HepG2 (cell line): Measurements from ENCODE around the gene DHTKD1. TPM values are rescaled to one million over a fixed set of nuclear protein-coding genes. Genes with fewer than 3 reads are reported as not detected.

ENCODE experiments used
- CBFB ChIP-seq: sonication (generic); formaldehyde crosslinking; IDR thresholded peaks from 2 replicates; pipeline ENCODE4 v1.4.0; 2020; ENCODE audit warnings: missing genetic modification reagents
- GZF1 ChIP-seq: sonication (generic); formaldehyde crosslinking; IDR thresholded peaks from 2 replicates; pipeline ENCODE4 v1.5.1; 2020; ENCODE audit warnings: mild to moderate bottlenecking, missing genetic modification reagents
- HIVEP1 ChIP-seq: sonication (generic); formaldehyde crosslinking; IDR thresholded peaks from 2 replicates; pipeline ENCODE4 v1.4.0; 2020; ENCODE audit warnings: mild to moderate bottlenecking, missing genetic modification reagents
- ISL2 ChIP-seq: sonication (generic); formaldehyde crosslinking; IDR thresholded peaks from 2 replicates; pipeline ENCODE4 v1.5.0; 2020; ENCODE audit warnings: missing genetic modification reagents
- NBN ChIP-seq: fragments of 450-650 bp; conservative IDR thresholded peaks from 2 replicates; pipeline ENCODE4 v1.6.1; 2017
- RBFOX2 ChIP-seq: fragments of 200-400 bp; formaldehyde crosslinking; IDR thresholded peaks from 2 replicates; pipeline ENCODE4 v1.6.1; 2017; ENCODE audit warnings: low read depth, mild to moderate bottlenecking, low read length
- RELA ChIP-seq: sonication (generic); formaldehyde crosslinking; IDR thresholded peaks from 2 replicates; pipeline ENCODE4 v1.4.0; 2020; ENCODE audit warnings: missing genetic modification reagents
- U2AF1 ChIP-seq: fragments of 200-400 bp; formaldehyde crosslinking; optimal IDR thresholded peaks from 2 replicates; pipeline ENCODE3; 2017; ENCODE audit warnings: mild to moderate bottlenecking, low read depth, low read length
- ZC3H13 ChIP-seq: sonication (generic); formaldehyde crosslinking; IDR thresholded peaks from 2 replicates; pipeline ENCODE4 v1.8.1; 2023; ENCODE audit warnings: mild to moderate bottlenecking, missing genetic modification reagents, moderate library complexity
- ZFP1 ChIP-seq: IDR thresholded peaks from 2 replicates; pipeline ENCODE4 v1.6.1; 2016
- ZNF121 ChIP-seq: sonication (generic); formaldehyde crosslinking; IDR thresholded peaks from 2 replicates; pipeline ENCODE4 v1.5.0; 2020; ENCODE audit warnings: mild to moderate bottlenecking, missing genetic modification reagents
- ZNF230 ChIP-seq: sonication (generic); formaldehyde crosslinking; IDR thresholded peaks from 2 replicates; pipeline ENCODE4 v1.4.0; 2020; ENCODE audit warnings: mild to moderate bottlenecking, missing genetic modification reagents
- ZNF260 ChIP-seq: sonication (generic); formaldehyde crosslinking; IDR thresholded peaks from 2 replicates; pipeline ENCODE4 v1.4.0; 2020; ENCODE audit warnings: missing genetic modification reagents, low read depth, mild to moderate bottlenecking, borderline replicate concordance
- ZNF672 ChIP-seq: sonication (generic); formaldehyde crosslinking; IDR thresholded peaks from 2 replicates; pipeline ENCODE4 v1.8.1; 2022; ENCODE audit warnings: missing genetic modification reagents
- ZNF746 ChIP-seq: sonication (generic); formaldehyde crosslinking; IDR thresholded peaks from 2 replicates; pipeline ENCODE4 v1.8.0; 2022; ENCODE audit warnings: mild to moderate bottlenecking, missing genetic modification reagents
- polyA plus RNA-seq, 8 experiments: library from polyadenylated mRNA; depleted of rRNA in 3 of 8; stranded (reverse) in 7 of 8; unstranded in 1 of 8; fragments of >200 nt; fragmentation: Illumina TruSeq in 4 of 8; extraction: Trizol in 4 of 8; gene quantifications; 2 replicates each; pipeline versions ENCODE4 v1.2.1 to v1.2.3, GENCODE V29; 2011 to 2016; ENCODE audit warnings: low read depth in 4 of 8, missing spikeins in 1 of 8, mixed read lengths in 1 of 8; ENCODE audit not compliant: insufficient read depth in 1 of 8
- total RNA-seq, 5 experiments: library from RNA; depleted of rRNA; stranded (reverse); fragments of >200 nt; fragmentation: Illumina TruSeq; extraction: Trizol; gene quantifications; 2 replicates each; pipeline ENCODE4 v1.2.3, GENCODE V29; 2016; ENCODE audit warnings: low read depth in 1 of 5
- TF ChIP-seq, protein P1 (sequence below): sonication (generic); formaldehyde crosslinking; IDR thresholded peaks from 2 replicates; pipeline ENCODE4 v1.5.1; 2020; ENCODE audit warnings: missing genetic modification reagents, mild to moderate bottlenecking, borderline replicate concordance
- TF ChIP-seq, protein P2 (sequence below): sonication (generic); formaldehyde crosslinking; IDR thresholded peaks from 2 replicates; pipeline ENCODE4 v1.4.0; 2020; ENCODE audit warnings: missing genetic modification reagents, borderline replicate concordance
- TF ChIP-seq, protein P3 (sequence below): sonication (generic); formaldehyde crosslinking; IDR thresholded peaks from 2 replicates; pipeline ENCODE4 v1.8.1; 2023; ENCODE audit warnings: mild to moderate bottlenecking, missing genetic modification reagents
- TF ChIP-seq, protein P4 (sequence below): sonication (generic); formaldehyde crosslinking; conservative IDR thresholded peaks from 2 replicates; pipeline ENCODE4 v1.8.1; 2023; ENCODE audit warnings: missing genetic modification reagents
- TF ChIP-seq, protein P5 (sequence below): sonication (generic); formaldehyde crosslinking; IDR thresholded peaks from 2 replicates; pipeline ENCODE4 v1.8.0; 2022; ENCODE audit warnings: missing genetic modification reagents, low read depth, mild to moderate bottlenecking, borderline replicate concordance
- TF ChIP-seq, protein P6 (sequence below): IDR thresholded peaks from 2 replicates; pipeline ENCODE4 v1.6.1; 2018; ENCODE audit warnings: missing genetic modification reagents, mild to moderate bottlenecking, missing compliant biosample characterization

DHTKD1 gene
- total and polyA plus RNA-seq, 2 of the 13 experiments (the other 11 are each of a cell fraction or from before 2014, with no cell fraction given), result 9.6 to 14.1 TPM

DNA sequence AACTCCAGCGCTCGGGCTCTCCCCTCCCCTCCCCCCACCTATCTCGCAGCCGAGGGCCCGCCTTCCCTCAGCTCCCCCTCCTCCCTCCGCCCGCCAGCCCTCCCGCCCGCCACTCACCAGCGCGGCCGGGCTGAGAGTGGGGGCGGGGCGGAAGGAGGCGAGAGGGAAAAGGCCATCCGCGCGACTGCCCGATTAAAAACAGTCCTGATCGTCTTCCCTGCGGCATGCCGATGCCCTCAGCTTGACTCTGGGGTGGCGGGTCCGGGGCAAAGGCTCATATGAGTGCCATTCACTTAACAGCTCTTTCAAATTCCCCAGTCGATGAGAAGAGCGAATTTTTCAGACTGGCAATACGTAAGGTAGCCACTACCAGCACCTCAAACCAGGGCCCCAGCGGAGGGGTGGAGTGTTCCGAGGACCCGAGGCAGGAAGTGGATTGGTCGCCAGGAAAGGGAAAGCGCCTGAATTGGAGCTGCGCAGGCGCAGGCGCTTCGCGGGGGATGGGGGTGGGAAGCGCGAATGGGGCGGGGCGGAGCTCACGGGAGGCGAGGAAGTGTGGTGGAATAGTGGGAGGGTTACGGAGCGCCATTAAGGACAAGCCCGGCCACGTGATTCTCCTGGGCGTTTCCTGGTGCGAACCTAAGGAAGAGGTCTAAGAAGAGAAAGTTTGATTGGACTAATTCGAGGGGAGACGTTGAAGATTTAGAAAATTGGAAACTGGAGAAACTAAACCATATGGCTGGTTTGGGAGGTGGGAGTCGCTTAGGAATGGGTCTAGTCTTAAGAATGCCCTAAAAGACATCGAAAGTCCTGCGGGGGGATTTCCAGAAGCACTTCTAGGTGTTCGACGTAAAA lies 25.7 kb upstream of the DHTKD1 start, which contains the start of gene UPF2 (continued):
- TF ChIP-seq, protein P1, sequence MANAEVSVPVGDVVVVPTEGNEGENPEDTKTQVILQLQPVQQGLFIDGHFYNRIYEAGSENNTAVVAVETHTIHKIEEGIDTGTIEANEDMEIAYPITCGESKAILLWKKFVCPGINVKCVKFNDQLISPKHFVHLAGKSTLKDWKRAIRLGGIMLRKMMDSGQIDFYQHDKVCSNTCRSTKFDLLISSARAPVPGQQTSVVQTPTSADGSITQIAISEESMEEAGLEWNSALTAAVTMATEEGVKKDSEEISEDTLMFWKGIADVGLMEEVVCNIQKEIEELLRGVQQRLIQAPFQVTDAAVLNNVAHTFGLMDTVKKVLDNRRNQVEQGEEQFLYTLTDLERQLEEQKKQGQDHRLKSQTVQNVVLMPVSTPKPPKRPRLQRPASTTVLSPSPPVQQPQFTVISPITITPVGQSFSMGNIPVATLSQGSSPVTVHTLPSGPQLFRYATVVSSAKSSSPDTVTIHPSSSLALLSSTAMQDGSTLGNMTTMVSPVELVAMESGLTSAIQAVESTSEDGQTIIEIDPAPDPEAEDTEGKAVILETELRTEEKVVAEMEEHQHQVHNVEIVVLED (CRISPR knock-in tag), result peak; percentile 46
- TF ChIP-seq, protein P2, sequence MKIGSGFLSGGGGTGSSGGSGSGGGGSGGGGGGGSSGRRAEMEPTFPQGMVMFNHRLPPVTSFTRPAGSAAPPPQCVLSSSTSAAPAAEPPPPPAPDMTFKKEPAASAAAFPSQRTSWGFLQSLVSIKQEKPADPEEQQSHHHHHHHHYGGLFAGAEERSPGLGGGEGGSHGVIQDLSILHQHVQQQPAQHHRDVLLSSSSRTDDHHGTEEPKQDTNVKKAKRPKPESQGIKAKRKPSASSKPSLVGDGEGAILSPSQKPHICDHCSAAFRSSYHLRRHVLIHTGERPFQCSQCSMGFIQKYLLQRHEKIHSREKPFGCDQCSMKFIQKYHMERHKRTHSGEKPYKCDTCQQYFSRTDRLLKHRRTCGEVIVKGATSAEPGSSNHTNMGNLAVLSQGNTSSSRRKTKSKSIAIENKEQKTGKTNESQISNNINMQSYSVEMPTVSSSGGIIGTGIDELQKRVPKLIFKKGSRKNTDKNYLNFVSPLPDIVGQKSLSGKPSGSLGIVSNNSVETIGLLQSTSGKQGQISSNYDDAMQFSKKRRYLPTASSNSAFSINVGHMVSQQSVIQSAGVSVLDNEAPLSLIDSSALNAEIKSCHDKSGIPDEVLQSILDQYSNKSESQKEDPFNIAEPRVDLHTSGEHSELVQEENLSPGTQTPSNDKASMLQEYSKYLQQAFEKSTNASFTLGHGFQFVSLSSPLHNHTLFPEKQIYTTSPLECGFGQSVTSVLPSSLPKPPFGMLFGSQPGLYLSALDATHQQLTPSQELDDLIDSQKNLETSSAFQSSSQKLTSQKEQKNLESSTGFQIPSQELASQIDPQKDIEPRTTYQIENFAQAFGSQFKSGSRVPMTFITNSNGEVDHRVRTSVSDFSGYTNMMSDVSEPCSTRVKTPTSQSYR, result peak; percentile 95
- TF ChIP-seq ISL2 (CRISPR knock-in tag), result peak; percentile 8; the same call in 1 of the 2 replicates
- no peak for TF ChIP-seq GZF1 (CRISPR knock-in tag)
- no peak for TF ChIP-seq ZNF746 (CRISPR knock-in tag)
- no peak for TF ChIP-seq ZC3H13 (CRISPR knock-in tag)
- no peak for TF ChIP-seq ZNF230
- TF ChIP-seq, protein P3, sequence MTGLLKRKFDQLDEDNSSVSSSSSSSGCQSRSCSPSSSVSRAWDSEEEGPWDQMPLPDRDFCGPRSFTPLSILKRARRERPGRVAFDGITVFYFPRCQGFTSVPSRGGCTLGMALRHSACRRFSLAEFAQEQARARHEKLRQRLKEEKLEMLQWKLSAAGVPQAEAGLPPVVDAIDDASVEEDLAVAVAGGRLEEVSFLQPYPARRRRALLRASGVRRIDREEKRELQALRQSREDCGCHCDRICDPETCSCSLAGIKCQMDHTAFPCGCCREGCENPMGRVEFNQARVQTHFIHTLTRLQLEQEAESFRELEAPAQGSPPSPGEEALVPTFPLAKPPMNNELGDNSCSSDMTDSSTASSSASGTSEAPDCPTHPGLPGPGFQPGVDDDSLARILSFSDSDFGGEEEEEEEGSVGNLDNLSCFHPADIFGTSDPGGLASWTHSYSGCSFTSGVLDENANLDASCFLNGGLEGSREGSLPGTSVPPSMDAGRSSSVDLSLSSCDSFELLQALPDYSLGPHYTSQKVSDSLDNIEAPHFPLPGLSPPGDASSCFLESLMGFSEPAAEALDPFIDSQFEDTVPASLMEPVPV (CRISPR knock-in tag), result no peak
- TF ChIP-seq, protein P4, sequence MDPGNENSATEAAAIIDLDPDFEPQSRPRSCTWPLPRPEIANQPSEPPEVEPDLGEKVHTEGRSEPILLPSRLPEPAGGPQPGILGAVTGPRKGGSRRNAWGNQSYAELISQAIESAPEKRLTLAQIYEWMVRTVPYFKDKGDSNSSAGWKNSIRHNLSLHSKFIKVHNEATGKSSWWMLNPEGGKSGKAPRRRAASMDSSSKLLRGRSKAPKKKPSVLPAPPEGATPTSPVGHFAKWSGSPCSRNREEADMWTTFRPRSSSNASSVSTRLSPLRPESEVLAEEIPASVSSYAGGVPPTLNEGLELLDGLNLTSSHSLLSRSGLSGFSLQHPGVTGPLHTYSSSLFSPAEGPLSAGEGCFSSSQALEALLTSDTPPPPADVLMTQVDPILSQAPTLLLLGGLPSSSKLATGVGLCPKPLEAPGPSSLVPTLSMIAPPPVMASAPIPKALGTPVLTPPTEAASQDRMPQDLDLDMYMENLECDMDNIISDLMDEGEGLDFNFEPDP, result no peak
- TF ChIP-seq, protein P5, sequence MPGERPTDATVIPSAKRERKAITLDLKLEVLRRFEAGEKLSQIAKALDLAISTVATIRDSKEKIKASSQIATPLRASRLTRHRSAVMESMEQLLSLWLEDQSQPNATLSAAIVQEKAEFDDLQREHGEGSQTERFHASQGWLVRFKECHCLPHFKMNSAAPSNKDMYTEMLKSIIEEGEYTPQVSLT (CRISPR knock-in tag), result no peak
- TF ChIP-seq ZNF672 (CRISPR knock-in tag), result no peak
- no peak for TF ChIP-seq HIVEP1
- TF ChIP-seq CBFB, result no peak
- TF ChIP-seq, protein P6, sequence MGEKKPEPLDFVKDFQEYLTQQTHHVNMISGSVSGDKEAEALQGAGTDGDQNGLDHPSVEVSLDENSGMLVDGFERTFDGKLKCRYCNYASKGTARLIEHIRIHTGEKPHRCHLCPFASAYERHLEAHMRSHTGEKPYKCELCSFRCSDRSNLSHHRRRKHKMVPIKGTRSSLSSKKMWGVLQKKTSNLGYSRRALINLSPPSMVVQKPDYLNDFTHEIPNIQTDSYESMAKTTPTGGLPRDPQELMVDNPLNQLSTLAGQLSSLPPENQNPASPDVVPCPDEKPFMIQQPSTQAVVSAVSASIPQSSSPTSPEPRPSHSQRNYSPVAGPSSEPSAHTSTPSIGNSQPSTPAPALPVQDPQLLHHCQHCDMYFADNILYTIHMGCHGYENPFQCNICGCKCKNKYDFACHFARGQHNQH (CRISPR knock-in tag), result peak; percentile 45; the same call in 1 of the 2 replicates
- TF ChIP-seq RBFOX2, result no peak
- TF ChIP-seq RELA (CRISPR knock-in tag), result no peak
- no peak for TF ChIP-seq NBN
- TF ChIP-seq U2AF1, result no peak
- no peak for TF ChIP-seq ZNF121 (CRISPR knock-in tag)
- TF ChIP-seq ZFP1, result no peak
- no peak for TF ChIP-seq ZNF260 (CRISPR knock-in tag)
